Activated B cell treated with CpG ODN at 0.5 μM for 24 hours (primary cell): Measurements from ENCODE around the gene ELL2. TPM values are rescaled to one million over a fixed set of nuclear protein-coding genes. Genes with fewer than 3 reads are reported as not detected.

Experiments
- ATAC-seq: fragments of 200-7000 bp; cut with Tn5 transposase; one replicate; pipeline ENCODE4 v1.10.0; 2021; ENCODE audit warnings: low read depth, mild to moderate bottlenecking, moderate library complexity
- CTCF ChIA-PET: fragments of 350-600 bp; sonication (Branson Sonifier 250); formaldehyde crosslinking; loops from one replicate; lab custom pipeline; 2021; ENCODE audit warnings: antibody characterized with exemption; lab: Charles Lee
- POLR2A ChIA-PET: fragments of 350-600 bp; sonication (Branson Sonifier 250); formaldehyde crosslinking; loops from one replicate; lab custom pipeline; 2021; ENCODE audit warnings: antibody characterized with exemption; lab: Charles Lee
- DNase-seq: peaks from one replicate; pipeline ENCODE4 v3.0.0; 2022
- H3K27ac Mint-ChIP-seq: one replicate; pipeline ENCODE4 v1.8.0; 2020; ENCODE audit warnings: mixed read lengths
- H3K27me3 Mint-ChIP-seq: one replicate; pipeline ENCODE4 v1.8.0; 2021; ENCODE audit warnings: mixed read lengths
- H3K36me3 Mint-ChIP-seq: one replicate; pipeline ENCODE4 v1.8.0; 2021; ENCODE audit warnings: low read depth, mixed read lengths
- H3K4me1 Mint-ChIP-seq: one replicate; pipeline ENCODE4 v1.8.0; 2021; ENCODE audit warnings: mixed read lengths
- H3K4me3 Mint-ChIP-seq: one replicate; pipeline ENCODE4 v1.8.0; 2020; ENCODE audit warnings: mild to moderate bottlenecking, mixed read lengths
- H3K9me3 Mint-ChIP-seq: one replicate; pipeline ENCODE4 v1.8.0; 2020; ENCODE audit warnings: mixed read lengths
- CTCF ChIP-seq: fragments of 200-600 bp; IDR thresholded peaks from one replicate; pipeline ENCODE4 v1.8.0; 2022; ENCODE audit warnings: antibody characterized with exemption, mild to moderate bottlenecking
- intact Hi-C: fragments of 100-400 bp; cut with micrococcal nuclease; formaldehyde crosslinking; loops from one replicate; pipeline ENCODE4 v1.15.1; 2024
- total RNA-seq: library from RNA; stranded (reverse); gene quantifications from 2 replicates; pipeline ENCODE4 v1.2.3, GENCODE V29; 2022

Gene ELL2
- total RNA-seq, 1 donor from 2014 or later = 56.0 TPM

DNA sequence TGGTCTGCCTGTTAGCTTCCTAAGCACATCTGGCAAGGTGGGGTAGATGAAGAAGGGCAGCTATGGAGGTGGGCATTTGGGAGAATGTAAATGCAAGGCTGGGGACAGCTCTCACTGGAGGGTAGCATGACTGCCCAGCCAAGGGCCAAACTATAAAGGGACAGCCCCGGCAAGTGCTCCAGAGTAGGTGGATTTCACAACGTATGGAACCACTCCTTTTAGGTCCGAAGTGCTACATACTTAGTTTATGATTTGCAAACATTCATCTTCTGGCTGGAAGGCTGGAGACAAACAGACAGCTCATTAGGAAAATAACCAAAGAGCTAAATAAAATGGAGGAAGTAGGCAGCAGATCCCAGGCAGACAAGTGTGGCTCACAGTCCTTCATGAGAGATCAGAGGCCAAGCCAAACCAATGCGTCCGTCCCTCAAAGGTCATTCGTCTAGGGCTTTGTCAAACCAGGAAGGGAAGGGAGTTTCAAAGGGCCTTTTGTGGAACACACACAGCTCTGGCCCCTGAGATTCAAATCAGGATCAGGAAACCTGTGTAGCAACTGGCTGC is 96.6 kb downstream of the ELL2 start:
- H3K4me3 Mint-ChIP-seq = no peak overlapping the region

DNA sequence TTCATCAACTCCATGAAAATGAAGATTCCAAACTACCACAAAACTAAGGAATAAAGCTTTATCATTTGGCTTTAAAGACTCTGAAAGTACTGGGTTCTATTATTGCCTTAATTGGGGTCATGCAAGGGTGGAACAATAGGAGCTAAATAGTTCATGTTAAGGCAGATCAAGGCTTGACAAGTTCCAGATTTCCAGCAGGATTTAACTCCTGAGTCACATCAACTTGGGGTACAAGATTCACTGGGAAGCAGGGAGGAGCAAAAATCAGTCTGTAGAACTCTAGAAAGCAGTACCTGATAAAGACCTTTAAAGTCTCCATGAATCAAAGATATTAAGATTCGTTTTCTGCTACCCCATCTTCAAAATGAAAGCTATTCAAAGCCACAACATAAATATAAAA is 97.2 kb downstream of the ELL2 start:
- Mint-ChIP-seq H3K27ac (no peak overlapping the region), H3K9me3 (no peaks in the 10 kb centered on the region), H3K4me1 (peaks cover 41% of the 10 kb centered on the region), H3K27me3 (peaks cover 11% of the 10 kb centered on the region), H3K36me3 (no peaks in the 10 kb centered on the region), H3K4me3 (no peak overlapping the region)
- DNase-seq = no peak
- POLR2A ChIA-PET = no interaction called here
- no peak for ATAC-seq
- intact Hi-C loops = no loop called here
- TF ChIP-seq CTCF = no peak
- CTCF ChIA-PET = interaction anchor here (1.0 to 1.3 kb wide), 2 partner anchors 83 to 472 kb away, joined by 3 read pairs; no protein-coding TSS in a partner anchor

More for the DNA sequence above, 96.6 kb downstream of the ELL2 start:
- Mint-ChIP-seq H3K27me3 (peaks cover 9% of the 10 kb centered on the region), H3K27ac (no peak overlapping the region), H3K4me1 (peaks cover 45% of the 10 kb centered on the region), H3K9me3 (no peaks in the 10 kb centered on the region), H3K36me3 (no peaks in the 10 kb centered on the region)
- ATAC-seq = no peak
- CTCF ChIA-PET = interaction anchor here (1.3 kb wide), 1 partner anchor 471 kb away, joined by 3 read pairs; no protein-coding TSS in a partner anchor
- intact Hi-C loops = no loop called here
- no peak for DNase-seq
- POLR2A ChIA-PET = no interaction called here
- no peak for TF ChIP-seq CTCF

DNA sequence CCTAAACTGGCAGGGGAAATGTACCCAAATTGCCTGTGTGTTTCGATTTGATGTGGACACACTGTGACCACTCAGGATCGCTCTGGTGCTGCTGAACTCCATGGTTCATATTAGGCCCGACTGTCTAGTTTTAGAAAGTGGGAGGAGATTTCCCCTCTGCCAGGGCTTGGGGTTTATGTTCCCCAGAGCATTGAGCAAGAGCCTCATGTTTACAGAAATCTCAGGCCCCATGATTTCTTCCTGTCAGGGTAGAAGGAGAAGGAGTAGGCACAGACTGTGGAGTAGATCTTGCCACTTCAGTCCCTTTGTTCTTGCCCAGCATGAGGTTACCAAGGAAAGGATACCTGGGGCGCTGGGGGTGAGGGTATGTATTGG is 98.3 kb downstream of the ELL2 start:
- ChIA-PET CTCF (interaction anchor here (1.0 to 6.9 kb wide), 4 partner anchors 82 to 738 kb away, joined by 3 to 96 read pairs (median 3); no protein-coding TSS in a partner anchor), POLR2A (no interaction called here)
- Mint-ChIP-seq H3K27ac (no peak overlapping the region), H3K4me1 (peaks cover 40% of the 10 kb centered on the region), H3K36me3 (no peaks in the 10 kb centered on the region), H3K27me3 (peaks cover 14% of the 10 kb centered on the region), H3K9me3 (no peaks in the 10 kb centered on the region), H3K4me3 (no peak overlapping the region)
- no peak for TF ChIP-seq CTCF
- DNase-seq (no peak), ATAC-seq (no peak)
- intact Hi-C loops = no loop called here

GRCh38 chr5:95862671-95863382 is 98.8 kb downstream of the ELL2 start:
- ATAC-seq = no peak
- CTCF ChIA-PET = interaction anchor here (1.2 to 6.9 kb wide), 5 partner anchors 9 to 739 kb away, joined by 3 to 96 read pairs (median 4); no protein-coding TSS in a partner anchor
- no peak overlapping the region for H3K4me3 Mint-ChIP-seq
- peaks cover 14% of the 10 kb centered on the region for H3K27me3 Mint-ChIP-seq
- no peak for DNase-seq
- POLR2A ChIA-PET = no interaction called here
- H3K9me3 Mint-ChIP-seq = no peaks in the 10 kb centered on the region
- peaks cover 40% of the 10 kb centered on the region for H3K4me1 Mint-ChIP-seq
- no peak overlapping the region for H3K27ac Mint-ChIP-seq
- TF ChIP-seq CTCF = no peak
- intact Hi-C loops = no loop called here
- no peaks in the 10 kb centered on the region for H3K36me3 Mint-ChIP-seq

DNA sequence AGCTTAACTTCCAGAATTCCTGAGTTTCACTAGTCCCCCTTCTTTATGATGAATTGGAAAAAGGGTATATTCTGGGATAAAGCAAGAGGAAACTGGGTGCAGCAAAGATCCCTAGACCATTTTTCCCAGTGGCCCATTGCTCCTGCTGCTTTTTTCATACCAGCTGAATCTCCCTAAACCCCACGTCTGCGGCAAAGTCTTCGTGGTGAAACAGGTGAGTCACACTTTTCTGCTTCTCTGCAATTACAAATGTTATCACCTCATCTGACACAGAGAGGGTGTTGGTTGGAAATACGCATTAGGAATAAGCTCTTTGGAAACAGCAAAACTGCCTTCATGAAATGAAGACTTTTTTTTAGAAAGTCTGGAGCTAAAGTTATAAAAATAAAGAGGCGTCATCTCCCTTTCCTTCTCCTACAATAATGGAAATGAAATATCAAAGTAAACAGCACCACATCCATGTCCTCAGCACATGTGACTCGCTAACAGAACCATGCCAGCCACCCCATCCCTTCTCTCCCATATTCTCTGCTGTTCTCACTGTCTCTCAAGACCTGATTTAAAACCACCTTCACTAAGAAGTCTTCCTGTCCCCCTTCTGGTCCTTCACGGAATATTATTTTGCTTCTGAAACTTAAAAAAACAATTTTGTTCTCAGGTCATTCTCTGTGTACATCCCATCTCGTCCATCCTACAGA is 99.6 kb downstream of the ELL2 start:
- no peaks in the 10 kb centered on the region for H3K9me3 Mint-ChIP-seq
- POLR2A ChIA-PET = no interaction called here
- H3K4me3 Mint-ChIP-seq = no peak overlapping the region
- TF ChIP-seq CTCF = no peak
- intact Hi-C loops = no loop called here
- no peaks in the 10 kb centered on the region for H3K36me3 Mint-ChIP-seq
- DNase-seq (no peak), ATAC-seq (no peak)
- H3K27ac Mint-ChIP-seq = no peak overlapping the region
- peaks cover 14% of the 10 kb centered on the region for H3K27me3 Mint-ChIP-seq
- CTCF ChIA-PET = interaction anchor here (1.2 to 6.9 kb wide), 7 partner anchors 10 to 740 kb away, joined by 3 to 96 read pairs (median 4); no protein-coding TSS in a partner anchor
- H3K4me1 Mint-ChIP-seq = peaks cover 39% of the 10 kb centered on the region
